GM18508 (cell line): ENCODE data around the gene TMEM151A.
"Not testable (repeated sequence)": the region's sequence is repeated elsewhere in the genome, so short reads cannot be mapped to it uniquely, and the experiment has no call there.

ENCODE experiments used
- ATAC-seq: cut with Tn5 transposase; IDR thresholded peaks from one replicate; pipeline ENCODE4 v1.9.1; 2021; ENCODE audit warnings: moderate number of reproducible peaks; ENCODE audit not compliant: insufficient read depth, unreplicated experiment

TMEM151A gene

GRCh38 chr11:66294626-66295620 lies 3.2 kb downstream of the TMEM151A start:
- ATAC-seq, result no peak

- ATAC-seq, result no peak
These were observed 5.9 kb downstream of the TMEM151A start for GRCh38 chr11:66297610-66298009.

- no peak for ATAC-seq
These were observed 7.5 kb downstream of the TMEM151A start for GRCh38 chr11:66299186-66299585.

- ATAC-seq, result no peak
These were observed 11.0 kb downstream of the TMEM151A start for GRCh38 chr11:66302656-66303055.

- ATAC-seq, result no peak
These were observed 17.8 kb downstream of the TMEM151A start for GRCh38 chr11:66309475-66309874.

GRCh38 chr11:66310324-66310723 lies 18.6 kb downstream of the TMEM151A start:
- no peak for ATAC-seq

- ATAC-seq, result not testable (repeated sequence)
These were observed 19.2 kb downstream of the TMEM151A start for GRCh38 chr11:66310803-66311440.

GRCh38 chr11:66311470-66311964 lies 19.8 kb downstream of the TMEM151A start:
- no peak for ATAC-seq

- peak; percentile 41 for ATAC-seq
These were observed 20.4 kb downstream of the TMEM151A start for GRCh38 chr11:66311965-66312548.

- ATAC-seq, result peak; percentile 23
These were observed 21.0 kb downstream of the TMEM151A start for GRCh38 chr11:66312549-66313320.

GRCh38 chr11:66313321-66314185 lies 21.9 kb downstream of the TMEM151A start:
- no peak for ATAC-seq

GRCh38 chr11:66314186-66314501 lies 22.4 kb downstream of the TMEM151A start:
- ATAC-seq, result no peak

GRCh38 chr11:66314561-66315497 lies 23.1 kb downstream of the TMEM151A start:
- no peak for ATAC-seq

- ATAC-seq, result no peak
These were observed 23.8 kb downstream of the TMEM151A start for GRCh38 chr11:66315498-66315885.

- ATAC-seq, result no peak
These were observed 24.5 kb downstream of the TMEM151A start for GRCh38 chr11:66315921-66316811.

- no peak for ATAC-seq
These were observed 25.2 kb downstream of the TMEM151A start, which contains the start of gene CD248 for GRCh38 chr11:66316849-66317251. CD248 (minus strand) TSS chr11:66317044; CDS start chr11:66317027, 17 bp downstream.

GRCh38 chr11:66317322-66317722 lies 25.6 kb downstream of the TMEM151A start:
- ATAC-seq, result no peak
